H9 (cell line): Measurements from ENCODE around the gene EEF1A2. TPM values are rescaled to one million over a fixed set of nuclear protein-coding genes. Genes with fewer than 3 reads are reported as not detected.

Experiments
- DNase-seq: peaks from one replicate; pipeline ENCODE4 v3.0.0-alpha.2; 2017
- H2AFZ ChIP-seq: one replicate; pipeline ENCODE4 v1.6.1; 2013; ENCODE audit warnings: mild to moderate bottlenecking, low read length, control low read depth, moderate library complexity
- H2AK5ac ChIP-seq: 2 replicates; pipeline ENCODE4 v1.6.1; 2013; ENCODE audit warnings: low read length, control low read depth, mixed read lengths; ENCODE audit not compliant: insufficient read length
- H2BK120ac ChIP-seq: one replicate; pipeline ENCODE4 v1.6.1; 2013; ENCODE audit warnings: low read depth, mild to moderate bottlenecking, low read length, control low read depth, inconsistent platforms; ENCODE audit not compliant: poor library complexity, severe bottlenecking
- H2BK12ac ChIP-seq: 2 replicates; pipeline ENCODE4 v1.6.1; 2013; ENCODE audit warnings: low read length, control low read depth, mixed read lengths, low read depth; ENCODE audit not compliant: insufficient read length
- H2BK15ac ChIP-seq: 2 replicates; pipeline ENCODE4 v1.6.1; 2013; ENCODE audit warnings: low read depth, low read length, control low read depth
- H2BK20ac ChIP-seq: one replicate; pipeline ENCODE4 v1.6.1; 2013; ENCODE audit warnings: low read depth, mild to moderate bottlenecking, low read length, control low read depth, inconsistent platforms; ENCODE audit not compliant: poor library complexity, severe bottlenecking
- H2BK5ac ChIP-seq: 2 replicates; pipeline ENCODE4 v1.6.1; 2013; ENCODE audit warnings: low read length, control low read depth, mixed read lengths; ENCODE audit not compliant: insufficient read length
- H3K14ac ChIP-seq: 2 replicates; pipeline ENCODE4 v1.6.1; 2013; ENCODE audit warnings: low read length, control low read depth; ENCODE audit not compliant: insufficient read depth
- H3K18ac ChIP-seq: 2 replicates; pipeline ENCODE4 v1.6.1; 2013; ENCODE audit warnings: low read depth, mild to moderate bottlenecking, mixed read lengths, low read length, control low read depth; ENCODE audit not compliant: insufficient read length
- H3K23ac ChIP-seq: 2 replicates; pipeline ENCODE4 v1.6.1; 2013; ENCODE audit warnings: low read length, control low read depth, mixed read lengths, low read depth; ENCODE audit not compliant: insufficient read length
- H3K23me2 ChIP-seq: 2 replicates; pipeline ENCODE4 v1.6.1; 2013; ENCODE audit warnings: low read depth, mild to moderate bottlenecking, mixed read lengths, low read length, control low read depth; ENCODE audit not compliant: insufficient read length, poor library complexity, severe bottlenecking
- H3K27ac ChIP-seq: 2 replicates; pipeline ENCODE4 v1.5.1; 2013; ENCODE audit warnings: low read length, control low read depth, mixed read lengths, low read depth; ENCODE audit not compliant: insufficient read length
- H3K27me3 ChIP-seq: 2 replicates; pipeline ENCODE4 v1.6.1; 2013; ENCODE audit warnings: low read length, control low read depth, inconsistent platforms; ENCODE audit not compliant: insufficient read depth
- H3K4ac ChIP-seq: 2 replicates; pipeline ENCODE4 v1.6.1; 2013; ENCODE audit warnings: low read depth, mild to moderate bottlenecking, control low read depth, inconsistent platforms, low read length, moderate library complexity
- H3K4me1 ChIP-seq: 2 replicates; pipeline ENCODE4 v1.6.1; 2013; ENCODE audit warnings: low read length, control low read depth, inconsistent platforms; ENCODE audit not compliant: insufficient read depth
- H3K4me2 ChIP-seq: 2 replicates; pipeline ENCODE4 v1.6.1; 2013; ENCODE audit warnings: low read length, control low read depth, mixed read lengths; ENCODE audit not compliant: insufficient read length, insufficient read depth
- H3K56ac ChIP-seq: 2 replicates; pipeline ENCODE4 v1.6.1; 2013; ENCODE audit warnings: low read depth, mild to moderate bottlenecking, mixed read lengths, low read length, control low read depth; ENCODE audit not compliant: insufficient read length
- H3K79me1 ChIP-seq: 2 replicates; pipeline ENCODE4 v1.6.1; 2013; ENCODE audit warnings: low read depth, mild to moderate bottlenecking, moderate library complexity, low read length, control low read depth, inconsistent platforms; ENCODE audit not compliant: insufficient read depth, poor library complexity, severe bottlenecking
- H3K79me2 ChIP-seq: 2 replicates; pipeline ENCODE4 v1.6.1; 2013; ENCODE audit warnings: low read length, control low read depth, inconsistent platforms; ENCODE audit not compliant: insufficient read depth
- H3K9ac ChIP-seq: 2 replicates; pipeline ENCODE4 v1.6.1; 2013; ENCODE audit warnings: low read length, control low read depth, mixed read lengths; ENCODE audit not compliant: insufficient read length; ENCODE audit errors: extremely low read depth
- H3K9me3 ChIP-seq: one replicate; pipeline ENCODE4 v1.6.1; 2013; ENCODE audit warnings: low read depth, low read length, inconsistent platforms; ENCODE audit not compliant: control insufficient read depth
- H3T11ph ChIP-seq: one replicate; pipeline ENCODE4 v1.6.1; 2013; ENCODE audit warnings: mild to moderate bottlenecking, low read length, control low read depth, inconsistent platforms
- H4K20me1 ChIP-seq: one replicate; pipeline ENCODE4 v1.6.1; 2013; ENCODE audit not compliant: control insufficient read depth, insufficient read length, insufficient read depth
- H4K5ac ChIP-seq: 2 replicates; pipeline ENCODE4 v1.6.1; 2013; ENCODE audit warnings: low read depth, mild to moderate bottlenecking, mixed read lengths, low read length, control low read depth; ENCODE audit not compliant: insufficient read length
- H4K8ac ChIP-seq: replicated peaks from 2 replicates; pipeline ENCODE4 v1.6.1; 2013; ENCODE audit warnings: low read length, control low read depth, mixed read lengths, low read depth; ENCODE audit not compliant: insufficient read length
- H4K91ac ChIP-seq: 2 replicates; pipeline ENCODE4 v1.6.1; 2013; ENCODE audit warnings: low read depth, mild to moderate bottlenecking, moderate library complexity, mixed read lengths, low read length, control low read depth; ENCODE audit not compliant: insufficient read length
- H3K27ac Mint-ChIP-seq, 3 experiments: 2 replicates in 2 of 3; 3 replicates in 1 of 3; pipeline ENCODE4 v1.8.0; 2020 to 2021; ENCODE audit warnings: mixed read lengths in 3 of 3, mild to moderate bottlenecking in 1 of 3, moderate library complexity in 1 of 3
- H3K27me3 Mint-ChIP-seq: 2 replicates; pipeline ENCODE4 v1.8.0; 2021; ENCODE audit warnings: low read depth, mild to moderate bottlenecking, moderate library complexity, mixed read lengths
- H3K36me3 Mint-ChIP-seq, 3 experiments: 2 replicates in 2 of 3; 3 replicates in 1 of 3; pipeline ENCODE4 v1.8.0; 2020 to 2021; ENCODE audit warnings: low read depth in 3 of 3, mixed read lengths in 3 of 3; ENCODE audit not compliant: insufficient read depth in 1 of 3
- H3K4me1 Mint-ChIP-seq, 2 experiments: 2 replicates each; pipeline ENCODE4 v1.8.0; 2020; ENCODE audit warnings: mixed read lengths in 2 of 2
- H3K4me3 Mint-ChIP-seq, 2 experiments: 2 replicates in 1 of 2; 3 replicates in 1 of 2; pipeline ENCODE4 v1.8.0; 2020 to 2021; ENCODE audit warnings: mild to moderate bottlenecking in 2 of 2, mixed read lengths in 2 of 2, moderate library complexity in 1 of 2
- H3K9me3 Mint-ChIP-seq, 2 experiments: 2 replicates in 1 of 2; 3 replicates in 1 of 2; pipeline ENCODE4 v1.8.0; 2020; ENCODE audit warnings: mild to moderate bottlenecking in 2 of 2, mixed read lengths in 2 of 2, moderate library complexity in 1 of 2
- WGBS: extraction: QIAGEN DNeasy Blood & Tissue Kit; methylation state at CpG from one replicate; pipeline ENCODE4 v1.1.7; 2013; ENCODE audit warnings: missing lambda C conversion rate, low lambda C conversion rate, mixed read lengths; ENCODE audit not compliant: insufficient read length; ENCODE audit errors: extremely low coverage; 5-methylcytosine and 5-hydroxymethylcytosine counted together
- total RNA-seq: library from RNA; stranded (reverse); gene quantifications from 2 replicates; pipeline ENCODE4 v1.2.1, GENCODE V29; 2021
- TF ChIP-seq, protein P1 (sequence below): fragments of 200-600 bp; sonication (generic); conservative IDR thresholded peaks from 3 replicates; pipeline ENCODE4 v1.8.0; 2021; ENCODE audit warnings: antibody characterized with exemption, mild to moderate bottlenecking

The EEF1A2 gene
- total RNA-seq, 1 experiment from 2014 or later: 27.4 TPM

DNA sequence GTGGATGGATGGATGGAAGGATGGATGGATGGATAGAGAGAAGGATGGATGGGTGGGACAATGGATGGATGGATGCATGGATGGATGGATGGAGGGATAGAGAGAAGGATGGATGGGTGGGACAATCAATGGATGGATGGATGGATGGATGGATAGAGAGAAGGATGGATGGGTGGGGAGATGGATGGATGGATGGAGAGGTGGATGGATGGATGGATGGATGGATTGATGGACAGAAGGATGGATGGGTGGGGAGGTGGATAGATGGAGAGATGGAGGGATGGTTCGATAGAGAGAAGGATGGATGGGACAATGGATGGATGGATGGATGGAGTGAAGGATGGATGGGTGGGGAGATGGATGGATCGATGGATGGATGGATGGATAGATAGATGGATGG is 6.4 kb downstream of the EEF1A2 start:
- no peak overlapping the region for H2BK15ac ChIP-seq
- H2BK20ac ChIP-seq: no peak overlapping the region
- H3K9me3 ChIP-seq: no peaks in the 10 kb centered on the region
- H2BK12ac ChIP-seq: no peak overlapping the region
- no peaks in the 10 kb centered on the region for H3K23me2 ChIP-seq
- no peak overlapping the region for H2AFZ ChIP-seq
- peaks cover 15 to 24% (median 15%) of the 10 kb centered on the region in 3 experiments; a peak in 6 of 7 replicates for H3K36me3 Mint-ChIP-seq
- no peak overlapping the region for H3T11ph ChIP-seq
- no peaks in the 10 kb centered on the region for H4K20me1 ChIP-seq
- H3K4me2 ChIP-seq: no peak overlapping the region
- H3K23ac ChIP-seq: no peak overlapping the region
- H3K9ac ChIP-seq: no peak overlapping the region
- TF ChIP-seq, protein P1, sequence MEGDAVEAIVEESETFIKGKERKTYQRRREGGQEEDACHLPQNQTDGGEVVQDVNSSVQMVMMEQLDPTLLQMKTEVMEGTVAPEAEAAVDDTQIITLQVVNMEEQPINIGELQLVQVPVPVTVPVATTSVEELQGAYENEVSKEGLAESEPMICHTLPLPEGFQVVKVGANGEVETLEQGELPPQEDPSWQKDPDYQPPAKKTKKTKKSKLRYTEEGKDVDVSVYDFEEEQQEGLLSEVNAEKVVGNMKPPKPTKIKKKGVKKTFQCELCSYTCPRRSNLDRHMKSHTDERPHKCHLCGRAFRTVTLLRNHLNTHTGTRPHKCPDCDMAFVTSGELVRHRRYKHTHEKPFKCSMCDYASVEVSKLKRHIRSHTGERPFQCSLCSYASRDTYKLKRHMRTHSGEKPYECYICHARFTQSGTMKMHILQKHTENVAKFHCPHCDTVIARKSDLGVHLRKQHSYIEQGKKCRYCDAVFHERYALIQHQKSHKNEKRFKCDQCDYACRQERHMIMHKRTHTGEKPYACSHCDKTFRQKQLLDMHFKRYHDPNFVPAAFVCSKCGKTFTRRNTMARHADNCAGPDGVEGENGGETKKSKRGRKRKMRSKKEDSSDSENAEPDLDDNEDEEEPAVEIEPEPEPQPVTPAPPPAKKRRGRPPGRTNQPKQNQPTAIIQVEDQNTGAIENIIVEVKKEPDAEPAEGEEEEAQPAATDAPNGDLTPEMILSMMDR: no peak
- 100% methylated on average over 2 of the region's 2 CpGs for WGBS
- H3K9me3 Mint-ChIP-seq: peaks cover 2 to 11% of the 10 kb centered on the region in 2 experiments; a peak in 3 of 5 replicates
- H3K4me1 ChIP-seq: no peaks in the 10 kb centered on the region
- H2BK5ac ChIP-seq: no peak overlapping the region
- no peak overlapping the region for H3K14ac ChIP-seq
- no peaks in the 10 kb centered on the region for H3K79me1 ChIP-seq
- H3K27ac ChIP-seq: no peak overlapping the region
- H2BK120ac ChIP-seq: no peak overlapping the region
- DNase-seq: no peak
- H4K5ac ChIP-seq: no peak overlapping the region
- H3K27ac Mint-ChIP-seq: no peak overlapping the region
- no peak overlapping the region for H3K18ac ChIP-seq
- H3K4ac ChIP-seq: no peak overlapping the region
- no peaks in the 10 kb centered on the region for H3K79me2 ChIP-seq
- H3K27me3 Mint-ChIP-seq: peaks cover 53% of the 10 kb centered on the region
- H4K91ac ChIP-seq: no peak overlapping the region
- no peak overlapping the region for H3K56ac ChIP-seq
- H4K8ac ChIP-seq: no peak overlapping the region
- H2AK5ac ChIP-seq: no peak overlapping the region
- peaks cover 4 to 10% of the 10 kb centered on the region in 2 experiments; a peak in 3 of 4 replicates for H3K4me1 Mint-ChIP-seq
- no peak overlapping the region; a peak in 1 of 5 replicates for H3K4me3 Mint-ChIP-seq
- peaks cover 2% of the 10 kb centered on the region; the same call in 1 of the 2 replicates for H3K27me3 ChIP-seq
